Measurements from ENCODE around the gene GPR27. TPM values are rescaled to one million over a fixed set of nuclear protein-coding genes. Genes with fewer than 3 reads are reported as not detected.

Gene GPR27
- total RNA-seq, 6 experiments from 2014 or later: 0.09 to 0.37 (median 0.12) TPM; not detected in 1

GRCh38 chr3:71734881-71735280 lies 18.8 kb upstream of the GPR27 start:
- Histone ChIP-seq H3K27ac (no peak overlapping the region), H3K4me3 (no peak overlapping the region), H3K36me3 (no peaks in the 10 kb centered on the region), H3K4me1 (no peaks in the 10 kb centered on the region), H3K9me3 (no peaks in the 10 kb centered on the region), H3K27me3 (no peaks in the 10 kb centered on the region)
- no peak for TF ChIP-seq POLR2A (IDR thresholded peaks at IDR 0.05)
- TF ChIP-seq CTCF (IDR thresholded peaks at IDR 0.05): no peak
- intact Hi-C loops (cut with DNase I): no loop called here
- ATAC-seq (no peak), DNase-seq (no peak)
- WGBS (ENCODE audit: insufficient coverage, low coverage, low lambda C conversion rate, missing lambda C conversion rate): 41% methylated on average over 1 of the region's 1 CpG

GRCh38 chr3:71742621-71743020 lies 11.0 kb upstream of the GPR27 start:
- no peak overlapping the region for H3K4me3 ChIP-seq
- no peaks in the 10 kb centered on the region for H3K4me1 ChIP-seq
- no peaks in the 10 kb centered on the region for H3K36me3 ChIP-seq
- intact Hi-C loops (cut with DNase I): no loop called here
- WGBS (ENCODE audit: insufficient coverage, low coverage, low lambda C conversion rate, missing lambda C conversion rate): 78% methylated on average over 1 of the region's 1 CpG
- TF ChIP-seq CTCF (IDR thresholded peaks at IDR 0.05) (no peak), POLR2A (IDR thresholded peaks at IDR 0.05) (no peak)
- no peaks in the 10 kb centered on the region for H3K27me3 ChIP-seq
- DNase-seq: no peak
- no peak for ATAC-seq
- no peaks in the 10 kb centered on the region for H3K9me3 ChIP-seq
- H3K27ac ChIP-seq: no peak overlapping the region

- H3K36me3 ChIP-seq: no peaks in the 10 kb centered on the region
- no peak overlapping the region for H3K4me3 ChIP-seq
- H3K4me1 ChIP-seq: no peaks in the 10 kb centered on the region
- ATAC-seq: no peak
- intact Hi-C loops (cut with DNase I): no loop called here
- H3K27ac ChIP-seq: no peak overlapping the region
- no peaks in the 10 kb centered on the region for H3K9me3 ChIP-seq
- WGBS (ENCODE audit: insufficient coverage, low coverage, low lambda C conversion rate, missing lambda C conversion rate): 67% methylated on average over 3 of the region's 3 CpGs
- no peak for DNase-seq
- no peaks in the 10 kb centered on the region for H3K27me3 ChIP-seq
- TF ChIP-seq CTCF (IDR thresholded peaks at IDR 0.05) (no peak), POLR2A (IDR thresholded peaks at IDR 0.05) (no peak)
Observed at GRCh38 chr3:71744738-71745137, 8.9 kb upstream of the GPR27 start.

- Histone ChIP-seq H3K27ac (no peak overlapping the region), H3K4me1 (no peaks in the 10 kb centered on the region), H3K4me3 (no peak overlapping the region), H3K36me3 (no peaks in the 10 kb centered on the region), H3K9me3 (no peaks in the 10 kb centered on the region), H3K27me3 (peaks cover 0 to 11% of the 10 kb centered on the region in 2 donors)
- TF ChIP-seq CTCF (IDR thresholded peaks at IDR 0.05) (no peak), POLR2A (IDR thresholded peaks at IDR 0.05) (no peak)
- WGBS (ENCODE audit: insufficient coverage, low coverage, low lambda C conversion rate, missing lambda C conversion rate): 72% methylated on average over 4 of the region's 4 CpGs
- intact Hi-C loops (cut with DNase I): no loop called here
- DNase-seq (no peak), ATAC-seq (no peak)
Observed at GRCh38 chr3:71751602-71752001, 2.1 kb upstream of the GPR27 start.
